Measurements from ENCODE around the gene ALKBH5.

The ALKBH5 gene

GRCh38 chr17:18182978-18183333 lies 672 bp upstream of the ALKBH5 start:
- Histone ChIP-seq H3K27me3 (ENCODE audit: insufficient read depth, low read depth, severe bottlenecking) (no peaks in the 10 kb centered on the region), H3K4me3 (ENCODE audit: low read depth, low read length) (peak overlapping the region; percentile 65), H3K36me3 (peaks cover 34% of the 10 kb centered on the region), H3K9me3 (ENCODE audit: severe bottlenecking) (no peaks in the 10 kb centered on the region), H3K27ac (peak overlapping the region; percentile 96)
- peak; percentile 88 for DNase-seq
- TF ChIP-seq CTCF (IDR thresholded peaks at IDR 0.05; ENCODE audit: low read depth, low read length): no peak

GRCh38 chr17:18184143-18185031 lies 759 bp downstream of the ALKBH5 start:
- Histone ChIP-seq H3K27ac (peak overlapping the region; percentile 96), H3K9me3 (ENCODE audit: severe bottlenecking) (no peaks in the 10 kb centered on the region), H3K4me3 (ENCODE audit: low read depth, low read length) (peak overlapping the region; percentile 65), H3K36me3 (peaks cover 45% of the 10 kb centered on the region), H3K27me3 (ENCODE audit: insufficient read depth, low read depth, severe bottlenecking) (no peaks in the 10 kb centered on the region)
- DNase-seq: peak; percentile 26
- no peak for TF ChIP-seq CTCF (IDR thresholded peaks at IDR 0.05; ENCODE audit: low read depth, low read length)

- H3K36me3 ChIP-seq: peaks cover 53% of the 10 kb centered on the region
- H3K27ac ChIP-seq: no peak overlapping the region
- peak overlapping the region; percentile 65 for H3K4me3 ChIP-seq (ENCODE audit: low read depth, low read length)
- no peaks in the 10 kb centered on the region for H3K27me3 ChIP-seq (ENCODE audit: insufficient read depth, low read depth, severe bottlenecking)
- H3K9me3 ChIP-seq (ENCODE audit: severe bottlenecking): no peaks in the 10 kb centered on the region
- no peak for TF ChIP-seq CTCF (IDR thresholded peaks at IDR 0.05; ENCODE audit: low read depth, low read length)
- DNase-seq: no peak
Observed at GRCh38 chr17:18185391-18185790, 1.8 kb downstream of the ALKBH5 start.

- Histone ChIP-seq H3K4me3 (ENCODE audit: low read depth, low read length) (peak overlapping the region; percentile 65), H3K27ac (no peak overlapping the region), H3K27me3 (ENCODE audit: insufficient read depth, low read depth, severe bottlenecking) (no peaks in the 10 kb centered on the region), H3K36me3 (peaks cover 60% of the 10 kb centered on the region), H3K9me3 (ENCODE audit: severe bottlenecking) (no peaks in the 10 kb centered on the region)
- no peak for TF ChIP-seq CTCF (IDR thresholded peaks at IDR 0.05; ENCODE audit: low read depth, low read length)
- no peak for DNase-seq
Observed at GRCh38 chr17:18185832-18186626, 2.4 kb downstream of the ALKBH5 start.

GRCh38 chr17:18186627-18186982 lies 3.0 kb downstream of the ALKBH5 start:
- Histone ChIP-seq H3K9me3 (ENCODE audit: severe bottlenecking) (no peaks in the 10 kb centered on the region), H3K36me3 (peaks cover 65% of the 10 kb centered on the region), H3K27ac (no peak overlapping the region), H3K4me3 (ENCODE audit: low read depth, low read length) (no peak overlapping the region), H3K27me3 (ENCODE audit: insufficient read depth, low read depth, severe bottlenecking) (no peaks in the 10 kb centered on the region)
- no peak for TF ChIP-seq CTCF (IDR thresholded peaks at IDR 0.05; ENCODE audit: low read depth, low read length)
- no peak for DNase-seq

All from WERI-Rb-1 (cell line).